NCI-H1436 (cell line): ENCODE measurements around the gene CACNA1D.

Source experiments
- DNase-seq: peaks from one replicate; lab custom pipeline; 2025; lab: John Stamatoyannopoulos, UW

Gene CACNA1D

GRCh38 chr3:53691349-53691748, 196.9 kb downstream of the CACNA1D start:
- no peak for DNase-seq

GRCh38 chr3:53691885-53692284, 197.5 kb downstream of the CACNA1D start:
- DNase-seq = no peak

GRCh38 chr3:53693451-53693850, 199.0 kb downstream of the CACNA1D start:
- no peak for DNase-seq

GRCh38 chr3:53694046-53694445, 199.6 kb downstream of the CACNA1D start:
- no peak for DNase-seq

- DNase-seq = no peak
Observed at GRCh38 chr3:53694666-53695323, 200.4 kb downstream of the CACNA1D start.

GRCh38 chr3:53695324-53695690, 200.9 kb downstream of the CACNA1D start:
- DNase-seq = no peak

- no peak for DNase-seq
Observed at GRCh38 chr3:53696401-53697172, 202.2 kb downstream of the CACNA1D start.

- DNase-seq = no peak
Observed at GRCh38 chr3:53700441-53700840, 206.0 kb downstream of the CACNA1D start.

- no peak for DNase-seq
Observed at GRCh38 chr3:53702776-53703530, 208.5 kb downstream of the CACNA1D start.

- no peak for DNase-seq
Observed at GRCh38 chr3:53703630-53704362, 209.4 kb downstream of the CACNA1D start.

- DNase-seq = no peak
Observed at GRCh38 chr3:53704363-53704725, 209.9 kb downstream of the CACNA1D start.

GRCh38 chr3:53705024-53705745, 210.8 kb downstream of the CACNA1D start:
- no peak for DNase-seq

GRCh38 chr3:53705774-53706173, 211.4 kb downstream of the CACNA1D start:
- no peak for DNase-seq

GRCh38 chr3:53707222-53707621, 212.8 kb downstream of the CACNA1D start:
- no peak for DNase-seq

GRCh38 chr3:53708001-53708621, 213.7 kb downstream of the CACNA1D start:
- DNase-seq = no peak

- DNase-seq = no peak
Observed at GRCh38 chr3:53709256-53709655, 214.8 kb downstream of the CACNA1D start.

GRCh38 chr3:53709860-53710674, 215.7 kb downstream of the CACNA1D start:
- DNase-seq = peak; percentile 41

GRCh38 chr3:53711387-53711786, 217.0 kb downstream of the CACNA1D start:
- DNase-seq = no peak

- no peak for DNase-seq
Observed at GRCh38 chr3:53712817-53713388, 218.5 kb downstream of the CACNA1D start.

- DNase-seq = no peak
Observed at GRCh38 chr3:53713626-53714025, 219.2 kb downstream of the CACNA1D start.
